H1 (cell line): ENCODE measurements around the gene PPP1R14C. TPM values are rescaled to one million over a fixed set of nuclear protein-coding genes. Genes with fewer than 3 reads are reported as not detected.

Experiments used
- CHD1 ChIP-seq: IDR thresholded peaks from 2 replicates; pipeline ENCODE4 v1.6.1; 2012; ENCODE audit warnings: low read depth, low read length, improper control_type of control experiment
- CHD7 ChIP-seq: fragments of 300-600 bp; sonication (generic); IDR thresholded peaks from 2 replicates; pipeline ENCODE4 v1.7.1; 2012; ENCODE audit warnings: low read length, moderate library complexity, mild to moderate bottlenecking, inconsistent platforms; ENCODE audit not compliant: insufficient replicate concordance
- NRF1 ChIP-seq: IDR thresholded peaks from 2 replicates; pipeline ENCODE4 v1.6.1; 2011; ENCODE audit warnings: mild to moderate bottlenecking, low read depth, low read length, improper control_type of control experiment
- POLR2AphosphoS5 ChIP-seq: IDR thresholded peaks from 2 replicates; pipeline ENCODE4 v1.6.1; 2011; ENCODE audit warnings: low read depth, low read length
- RAD21 ChIP-seq, 2 experiments: IDR thresholded peaks in 1 of 2; conservative IDR thresholded peaks in 1 of 2; 2 replicates each; pipeline ENCODE4 v1.6.1; 2011; ENCODE audit warnings: low read depth in 2 of 2, low read length in 2 of 2, improper control_type of control experiment in 1 of 2, inconsistent platforms in 1 of 2, mild to moderate bottlenecking in 1 of 2, moderate library complexity in 1 of 2
- SIX5 ChIP-seq: IDR thresholded peaks from 2 replicates; pipeline ENCODE4 v1.6.1; 2011; ENCODE audit warnings: mild to moderate bottlenecking, low read depth, low read length
- polyA plus RNA-seq, 7 experiments: library from polyadenylated mRNA; depleted of rRNA in 3 of 7; stranded (reverse) in 5 of 7; unstranded in 2 of 7; fragments of >200 nt in 5 of 7; fragments of 200-250 nt in 2 of 7; gene quantifications; 1 replicate in 5 of 7; 2 replicates in 1 of 7; 4 replicates in 1 of 7; pipeline versions ENCODE4 v1.2.1 to v1.2.3, GENCODE V29; 2011 to 2013; ENCODE audit warnings: missing spikeins in 2 of 7, mixed read lengths in 2 of 7
- total RNA-seq: library from RNA; stranded (reverse); fragmentation: NEBNext Ultra II Directional; extraction: Animal tissue kit (Norgen Biotek cat#: 25700); gene quantifications from 2 replicates; pipeline ENCODE4 v1.2.1, GENCODE V29; 2021

The PPP1R14C gene
- total and polyA plus RNA-seq, 2 of the 8 experiments (the other 6 are each of a cell fraction or from before 2014, with no cell fraction given) = 0.30 to 0.61 TPM

DNA sequence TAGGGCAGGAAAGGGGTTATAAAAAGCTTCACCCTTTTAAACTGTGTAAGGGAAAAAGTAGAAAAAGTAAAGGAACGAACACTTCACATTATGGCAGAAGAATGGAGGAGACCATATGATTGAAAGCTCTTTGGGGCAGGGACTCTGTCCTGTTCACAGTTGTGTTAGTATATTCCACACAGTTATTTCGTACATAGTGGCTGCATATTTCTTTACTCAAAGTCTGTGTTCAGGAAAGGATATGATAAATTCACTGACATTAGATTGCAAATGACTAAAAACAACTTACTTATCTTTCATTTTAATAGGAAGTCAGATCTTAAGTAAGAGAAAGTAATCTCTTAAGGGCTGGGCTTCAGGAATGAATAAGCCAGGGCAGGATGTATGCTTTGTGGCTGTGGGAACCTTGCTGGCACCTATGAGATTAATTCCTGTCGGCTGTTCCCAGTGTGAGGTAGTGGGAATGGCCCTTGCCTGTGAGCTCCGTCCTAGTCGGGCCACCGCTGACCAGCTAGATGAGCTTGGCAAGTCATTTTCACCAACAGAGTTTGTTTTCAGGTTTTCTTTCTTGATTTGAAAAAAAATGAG is 11.2 kb downstream of the PPP1R14C start (continued):
- no peak for TF ChIP-seq CHD7
- TF ChIP-seq RAD21 (IDR thresholded peaks at IDR 0.05 in 1 of 2, conservative IDR thresholded peaks at IDR 0.05 in 1 of 2; ENCODE audit: low read depth in 2 of 2, low read length in 2 of 2) = no peak
- no peak for TF ChIP-seq NRF1
- no peak for TF ChIP-seq POLR2AphosphoS5
- no peak for TF ChIP-seq SIX5
- TF ChIP-seq CHD1 = no peak
